ENCODE results near the gene CTAG1B. TPM values are rescaled to one million over a fixed set of nuclear protein-coding genes. Genes with fewer than 3 reads are reported as not detected.
"Not testable (repeated sequence)": the region's sequence is repeated elsewhere in the genome, so short reads cannot be mapped to it uniquely, and the experiment has no call there.

CTAG1B gene
- total RNA-seq, 2 experiments from 2014 or later, result not detected

DNA sequence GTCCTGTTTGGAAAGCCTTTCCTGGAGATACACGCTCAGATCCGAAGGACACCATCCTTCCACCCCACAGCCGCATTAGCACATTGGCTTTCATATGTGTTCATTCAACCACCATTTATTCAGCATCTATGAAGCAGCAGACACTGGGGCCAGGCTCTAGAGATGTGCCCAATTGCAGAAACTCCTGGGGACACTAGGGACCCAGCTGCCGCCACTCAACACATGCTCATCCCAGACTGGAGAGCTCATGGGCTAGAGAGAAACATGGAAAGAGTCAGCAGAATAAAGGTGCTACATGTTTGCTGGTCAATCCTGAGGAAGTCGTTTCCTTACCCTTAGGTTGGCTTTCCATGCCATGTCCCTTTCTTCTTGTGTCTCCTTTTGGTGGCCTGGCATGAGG, 26.6 kb downstream of the CTAG1B start:
- no peak overlapping the region for H3K27ac Mint-ChIP-seq
- peaks cover 10% of the 10 kb centered on the region for H3K27me3 Mint-ChIP-seq
- ATAC-seq (ENCODE audit: low read depth), result no peak
- POLR2A ChIA-PET, result no interaction called here
- H3K4me3 Mint-ChIP-seq, result no peak overlapping the region
- no peak for DNase-seq
- peaks cover 4% of the 10 kb centered on the region for H3K4me1 Mint-ChIP-seq
- no peaks in the 10 kb centered on the region for H3K36me3 Mint-ChIP-seq
- no peaks in the 10 kb centered on the region for H3K9me3 Mint-ChIP-seq

GRCh38 chrX:154590415-154590814, 28.7 kb downstream of the CTAG1B start:
- H3K27me3 Mint-ChIP-seq; DNase-seq; H3K4me3 Mint-ChIP-seq; POLR2A ChIA-PET; H3K36me3 Mint-ChIP-seq; H3K4me1 Mint-ChIP-seq; ATAC-seq (ENCODE audit: low read depth); H3K9me3 Mint-ChIP-seq; H3K27ac Mint-ChIP-seq: not testable (repeated sequence)

GRCh38 chrX:154584585-154585183, 34.4 kb downstream of the CTAG1B start, which contains the start of gene CTAG1A:
Gene CTAG1A, plus strand, starts transcription at chrX:154585133. Its CDS starts 74 bp downstream, at chrX:154585207.
- DNase-seq; H3K27ac Mint-ChIP-seq; POLR2A ChIA-PET; ATAC-seq (ENCODE audit: low read depth); H3K4me1 Mint-ChIP-seq; H3K36me3 Mint-ChIP-seq; H3K9me3 Mint-ChIP-seq; H3K27me3 Mint-ChIP-seq; H3K4me3 Mint-ChIP-seq: not testable (repeated sequence)

- H3K36me3 Mint-ChIP-seq, H3K9me3 Mint-ChIP-seq, H3K4me1 Mint-ChIP-seq, DNase-seq, POLR2A ChIA-PET, H3K27ac Mint-ChIP-seq, H3K4me3 Mint-ChIP-seq, H3K27me3 Mint-ChIP-seq: not testable (repeated sequence)
- peak; percentile 45 for ATAC-seq (ENCODE audit: low read depth)
Measured at GRCh38 chrX:154582994-154583393, 36.1 kb downstream of the CTAG1B start.

DNA sequence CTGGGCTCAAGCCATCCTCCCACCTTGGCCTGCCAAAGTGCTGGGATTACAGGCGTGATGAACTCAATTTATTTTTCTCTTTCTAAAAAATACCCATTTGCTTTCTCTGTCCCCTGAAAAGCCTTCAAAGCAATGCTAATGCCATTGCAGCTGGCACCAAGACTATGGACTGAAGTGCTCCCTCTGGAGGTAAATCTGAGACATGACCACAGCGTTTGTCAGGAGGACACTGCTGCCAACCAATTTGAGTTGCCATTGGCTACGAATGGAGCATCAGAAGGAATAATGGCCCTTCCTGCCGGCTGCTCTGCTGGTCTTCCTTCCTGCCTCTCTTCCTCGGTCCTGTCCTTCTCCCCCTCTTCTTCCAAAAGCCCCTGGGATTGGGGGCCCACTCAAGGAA, 44.0 kb downstream of the CTAG1B start:
- not testable (repeated sequence) for H3K4me1 Mint-ChIP-seq, H3K4me3 Mint-ChIP-seq, H3K27ac Mint-ChIP-seq

DNA sequence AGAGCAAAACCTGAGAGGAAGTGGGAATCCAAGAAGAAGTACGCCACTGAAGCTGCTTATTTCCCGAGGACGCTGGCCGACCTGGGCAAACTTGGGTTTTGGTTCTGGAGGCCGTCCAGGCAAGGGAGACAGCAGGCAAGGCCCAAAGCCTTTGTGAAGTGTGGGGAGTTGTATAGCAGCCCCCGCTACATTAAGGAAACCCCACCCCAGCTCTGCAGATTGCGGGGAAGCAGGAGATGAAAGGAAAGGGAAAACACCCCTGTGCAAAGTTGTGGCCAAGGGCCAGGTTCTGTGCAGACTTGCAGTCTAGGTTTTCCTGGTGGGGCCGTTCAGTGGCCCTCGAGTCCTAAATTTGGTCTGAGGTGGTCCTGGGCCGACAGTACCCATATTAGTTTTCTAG, 46.0 kb downstream of the CTAG1B start:
- H3K27me3 Mint-ChIP-seq; H3K36me3 Mint-ChIP-seq; DNase-seq; POLR2A ChIA-PET; H3K4me3 Mint-ChIP-seq; H3K27ac Mint-ChIP-seq; H3K4me1 Mint-ChIP-seq; ATAC-seq (ENCODE audit: low read depth); H3K9me3 Mint-ChIP-seq: not testable (repeated sequence)

More for the DNA sequence above, 44.0 kb downstream of the CTAG1B start:
- POLR2A ChIA-PET; H3K27me3 Mint-ChIP-seq; H3K36me3 Mint-ChIP-seq; ATAC-seq (ENCODE audit: low read depth); H3K9me3 Mint-ChIP-seq; DNase-seq: not testable (repeated sequence)

- POLR2A ChIA-PET; H3K36me3 Mint-ChIP-seq; H3K4me1 Mint-ChIP-seq; H3K27me3 Mint-ChIP-seq; H3K27ac Mint-ChIP-seq; H3K4me3 Mint-ChIP-seq; H3K9me3 Mint-ChIP-seq; DNase-seq; ATAC-seq (ENCODE audit: low read depth): not testable (repeated sequence)
Measured at GRCh38 chrX:154570361-154570760, 48.7 kb downstream of the CTAG1B start.

Other genes with a start within 250 kb of the CTAG1B start
- gene FLNA, start 244.6 kb downstream of the CTAG1B start, total RNA-seq, result 100 to 1,000 TPM; 985 to 994 TPM
- gene EMD, start 240.0 kb downstream of the CTAG1B start, total RNA-seq, result 10 to 100 TPM; 66.1 to 68.1 TPM
- gene RPL10, start 220.9 kb downstream of the CTAG1B start, total RNA-seq, result 1,000 to 10,000 TPM; 2,867 to 2,975 TPM
- 10 to 100 TPM; 20.5 to 26.2 TPM for gene DNASE1L1, start 210.0 kb downstream of the CTAG1B start, total RNA-seq
- gene TAFAZZIN, start 207.7 kb downstream of the CTAG1B start, total RNA-seq, result 10 to 100 TPM; 94.7 to 95.3 TPM
- 10 to 100 TPM; 46.9 to 51.1 TPM for gene ATP6AP1, start 190.6 kb downstream of the CTAG1B start, total RNA-seq
- gene GDI1, start 182.1 kb downstream of the CTAG1B start, total RNA-seq, result 100 to 1,000 TPM; 138 to 147 TPM
- 10 to 100 TPM; 59.2 to 70.3 TPM for gene FAM50A, start 175.1 kb downstream of the CTAG1B start, total RNA-seq
- gene PLXNA3, start 161.0 kb downstream of the CTAG1B start, total RNA-seq, result 10 to 100 TPM; 62.5 to 64.1 TPM
- gene LAGE3, start 140.0 kb downstream of the CTAG1B start, total RNA-seq, result 10 to 100 TPM; 32.2 to 34.8 TPM
- 10 to 100 TPM; 43.8 to 45.3 TPM for gene UBL4A, start 132.7 kb downstream of the CTAG1B start, total RNA-seq
- 10 to 100 TPM; 25.3 to 27.3 TPM for gene SLC10A3, start 128.7 kb downstream of the CTAG1B start, total RNA-seq
- 10 to 100 TPM; 42.3 to 45.4 TPM for gene FAM3A, start 103.0 kb downstream of the CTAG1B start, total RNA-seq
- gene G6PD, start 72.4 kb downstream of the CTAG1B start, total RNA-seq, result 100 to 1,000 TPM in 1 of 2 experiments, 10 to 100 TPM in 1; 89.2 to 102 TPM
- gene IKBKG, start 71.7 kb downstream of the CTAG1B start, total RNA-seq, result 10 to 100 TPM; 56.1 to 61.7 TPM
- not detected for gene CTAG1A, start 34.1 kb downstream of the CTAG1B start, total RNA-seq
- 10 to 100 TPM; 17.1 to 21.0 TPM for gene CTAG2, start 34.3 kb upstream of the CTAG1B start, total RNA-seq
- gene GAB3, start 131.8 kb upstream of the CTAG1B start, total RNA-seq, result 10 to 100 TPM; 17.7 to 18.7 TPM
- gene DKC1, start 143.6 kb upstream of the CTAG1B start, total RNA-seq, result 10 to 100 TPM; 67.2 to 70.5 TPM
- gene MPP1, start 186.2 kb upstream of the CTAG1B start, total RNA-seq, result 10 to 100 TPM; 59.8 to 64.9 TPM
- gene SMIM9, start 215.4 kb upstream of the CTAG1B start, total RNA-seq, result 1 to 10 TPM in 1 of 2 experiments, not detected in 1; 1.6 TPM

All from activated naive CD8-positive, alpha-beta T cell treated with anti-CD3 and anti-CD28 coated beads, Interleukin-2, amount 10 ng/mL, durations not matched to agents 7 days and 5 days (primary cell).